Stimulated activated naive CD8-positive, alpha-beta T cell treated with anti-CD3 and anti-CD28 coated beads, Interleukin-15, Interleukin-2, amounts not matched to agents 100 ng/mL and 50 ng/mL, for 24 hours (primary cell): ENCODE measurements around the gene MTG1.

ENCODE experiments used
- H3K27ac Mint-ChIP-seq: one replicate; pipeline ENCODE4 v1.8.0; 2021; ENCODE audit warnings: mild to moderate bottlenecking, mixed read lengths
- H3K27me3 Mint-ChIP-seq: one replicate; pipeline ENCODE4 v1.8.0; 2021; ENCODE audit warnings: mixed read lengths
- H3K36me3 Mint-ChIP-seq: one replicate; pipeline ENCODE4 v1.8.0; 2021; ENCODE audit warnings: low read depth, mixed read lengths
- H3K4me1 Mint-ChIP-seq: one replicate; pipeline ENCODE4 v1.8.0; 2021; ENCODE audit warnings: low read depth, mixed read lengths
- H3K4me3 Mint-ChIP-seq: one replicate; pipeline ENCODE4 v1.8.0; 2021; ENCODE audit warnings: mild to moderate bottlenecking, mixed read lengths
- H3K9me3 Mint-ChIP-seq: one replicate; pipeline ENCODE4 v1.8.0; 2021; ENCODE audit warnings: mixed read lengths

MTG1 gene

GRCh38 chr10:133452453-133452852 lies 58.5 kb downstream of the MTG1 start:
- Mint-ChIP-seq H3K4me3 (no peak overlapping the region), H3K36me3 (peaks cover 5% of the 10 kb centered on the region), H3K27me3 (peaks cover 3% of the 10 kb centered on the region), H3K9me3 (peaks cover 17% of the 10 kb centered on the region), H3K27ac (no peak overlapping the region), H3K4me1 (no peaks in the 10 kb centered on the region)

- H3K27ac Mint-ChIP-seq, result no peak within 1 kb of the TSS
- peaks cover 1% of the 10 kb centered on the region for H3K27me3 Mint-ChIP-seq
- no peaks in the 10 kb centered on the region for H3K4me1 Mint-ChIP-seq
- H3K4me3 Mint-ChIP-seq, result no peak within 1 kb of the TSS
- peaks cover 10% of the 10 kb centered on the region for H3K9me3 Mint-ChIP-seq
- H3K36me3 Mint-ChIP-seq, result peaks cover 1% of the 10 kb centered on the region
These were observed 59.7 kb downstream of the MTG1 start, which contains the start of gene SCART1 for GRCh38 chr10:133453516-133454203. SCART1 (plus strand) TSS chr10:133453945; CDS start chr10:133453998, 53 bp downstream.

DNA sequence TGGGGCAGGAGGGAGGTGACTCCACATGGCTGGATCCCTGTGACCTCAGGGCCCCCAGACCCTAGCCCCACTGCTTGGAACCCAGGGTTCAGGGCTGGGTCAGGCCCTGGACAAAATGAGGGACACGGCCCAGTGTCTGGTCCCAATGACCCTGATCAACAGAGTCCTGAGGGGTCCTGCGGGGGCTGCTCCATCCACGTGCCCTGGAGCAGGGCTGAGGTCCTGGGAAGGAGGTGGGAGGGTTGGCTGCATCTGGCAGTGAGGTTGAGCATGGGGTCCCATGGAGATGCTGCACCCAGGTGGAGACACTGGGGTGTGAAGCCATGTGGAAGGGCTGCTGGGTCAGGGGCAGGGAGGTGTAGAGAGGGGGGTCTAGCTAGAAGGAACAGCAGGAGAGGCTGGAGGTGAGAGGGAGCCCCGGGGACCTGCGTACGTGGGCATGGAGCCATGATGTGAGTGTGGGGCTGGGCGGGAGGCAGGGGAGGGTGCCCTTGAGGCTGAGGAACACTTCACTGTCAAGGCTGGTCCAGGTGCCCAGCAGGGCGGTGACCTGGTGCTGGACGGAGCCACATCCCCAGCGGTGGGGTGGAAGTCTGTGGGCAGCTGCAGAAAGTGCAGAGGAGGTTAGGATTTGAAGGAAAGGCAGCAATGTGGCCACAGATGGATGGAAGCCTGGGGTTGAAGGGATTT lies 60.4 kb downstream of the MTG1 start:
- no peaks in the 10 kb centered on the region for H3K4me1 Mint-ChIP-seq
- H3K4me3 Mint-ChIP-seq, result no peak overlapping the region
- peaks cover 3% of the 10 kb centered on the region for H3K9me3 Mint-ChIP-seq
- no peaks in the 10 kb centered on the region for H3K27me3 Mint-ChIP-seq
- H3K27ac Mint-ChIP-seq, result no peak overlapping the region
- no peaks in the 10 kb centered on the region for H3K36me3 Mint-ChIP-seq

- H3K4me3 Mint-ChIP-seq, result no peak overlapping the region
- H3K9me3 Mint-ChIP-seq, result no peaks in the 10 kb centered on the region
- no peaks in the 10 kb centered on the region for H3K4me1 Mint-ChIP-seq
- H3K36me3 Mint-ChIP-seq, result no peaks in the 10 kb centered on the region
- H3K27me3 Mint-ChIP-seq, result no peaks in the 10 kb centered on the region
- H3K27ac Mint-ChIP-seq, result no peak overlapping the region
These were observed 61.2 kb downstream of the MTG1 start for GRCh38 chr10:133455196-133455595.

DNA sequence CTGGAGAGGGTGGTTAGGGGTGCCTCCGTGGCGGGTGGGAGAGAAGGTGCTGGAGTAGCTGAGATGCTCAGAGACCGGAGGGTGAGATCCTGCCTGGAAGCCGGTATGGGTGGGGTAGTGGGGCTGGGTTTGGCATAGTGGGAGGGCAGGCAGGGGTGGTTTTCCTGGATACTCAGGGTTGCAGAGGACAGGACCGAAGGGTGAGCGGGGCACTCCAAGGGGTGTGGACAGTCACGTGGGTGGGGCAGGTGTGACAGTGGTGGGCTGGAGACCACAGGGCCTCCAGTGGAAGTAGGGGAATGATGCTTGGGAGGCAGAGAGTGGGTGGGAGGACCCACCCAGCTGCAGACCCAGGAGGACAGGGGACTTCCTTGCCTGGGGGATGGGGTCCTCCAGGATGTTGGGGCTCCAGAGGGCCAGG lies 61.7 kb downstream of the MTG1 start:
- Mint-ChIP-seq H3K36me3 (no peaks in the 10 kb centered on the region), H3K4me3 (no peak overlapping the region), H3K27ac (no peak overlapping the region), H3K9me3 (no peaks in the 10 kb centered on the region), H3K4me1 (no peaks in the 10 kb centered on the region), H3K27me3 (no peaks in the 10 kb centered on the region)

DNA sequence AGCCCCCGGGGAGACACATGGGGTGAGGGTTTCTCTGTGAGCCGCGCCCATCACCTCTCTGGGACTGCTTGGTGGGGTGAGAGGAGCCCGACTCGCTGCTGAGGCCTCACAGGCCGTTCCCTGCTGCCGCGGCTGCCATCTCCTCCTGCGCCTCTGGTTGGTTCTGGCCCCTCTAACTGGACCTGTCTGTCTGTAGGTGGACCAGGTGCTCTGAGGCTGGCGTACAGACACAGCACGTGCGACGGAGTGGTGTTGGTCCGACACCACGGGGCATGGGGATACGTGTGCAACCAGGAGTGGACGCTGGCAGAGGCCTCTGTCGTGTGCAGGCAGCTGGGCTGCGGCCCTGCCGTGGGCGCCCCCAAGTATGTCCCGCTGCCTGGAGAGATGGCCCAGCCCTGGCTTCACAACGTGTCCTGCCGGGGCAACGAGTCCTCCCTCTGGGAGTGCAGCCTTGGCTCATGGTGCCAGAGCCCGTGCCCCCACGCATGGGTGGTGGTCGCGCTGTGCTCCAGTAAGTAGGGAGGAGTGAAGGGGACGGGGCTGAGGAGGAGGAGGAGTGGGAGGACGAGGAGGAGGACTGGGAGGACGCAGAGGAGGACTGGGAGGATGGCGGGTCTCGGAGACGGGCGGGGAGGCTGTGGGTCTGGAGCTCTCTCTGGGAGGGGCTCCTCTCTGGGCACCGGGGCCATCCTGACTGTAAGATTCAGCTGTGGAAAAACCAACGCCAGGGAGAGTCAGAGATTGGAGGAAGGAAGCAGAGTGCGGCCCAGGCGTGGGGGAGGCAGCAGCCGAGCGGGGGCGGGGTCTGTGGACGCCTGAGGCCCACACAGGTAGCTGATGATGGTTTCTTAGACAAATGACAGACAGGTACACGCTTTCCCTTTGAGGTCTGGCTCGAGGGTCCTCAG lies 62.3 kb downstream of the MTG1 start:
- Mint-ChIP-seq H3K27me3 (no peaks in the 10 kb centered on the region), H3K4me3 (no peak overlapping the region), H3K4me1 (no peaks in the 10 kb centered on the region), H3K36me3 (no peaks in the 10 kb centered on the region), H3K27ac (no peak overlapping the region), H3K9me3 (no peaks in the 10 kb centered on the region)

GRCh38 chr10:133457100-133457841 lies 63.3 kb downstream of the MTG1 start:
- H3K36me3 Mint-ChIP-seq, result no peaks in the 10 kb centered on the region

GRCh38 chr10:133458021-133458709 lies 64.2 kb downstream of the MTG1 start:
- no peaks in the 10 kb centered on the region for H3K4me1 Mint-ChIP-seq
- H3K9me3 Mint-ChIP-seq, result no peaks in the 10 kb centered on the region
- H3K4me3 Mint-ChIP-seq, result no peak overlapping the region
- no peak overlapping the region for H3K27ac Mint-ChIP-seq
- no peaks in the 10 kb centered on the region for H3K27me3 Mint-ChIP-seq
- H3K36me3 Mint-ChIP-seq, result no peaks in the 10 kb centered on the region

More at GRCh38 chr10:133457100-133457841, 63.3 kb downstream of the MTG1 start:
- Mint-ChIP-seq H3K4me1 (no peaks in the 10 kb centered on the region), H3K27me3 (no peaks in the 10 kb centered on the region), H3K4me3 (no peak overlapping the region), H3K9me3 (no peaks in the 10 kb centered on the region), H3K27ac (no peak overlapping the region)

GRCh38 chr10:133458710-133459453 lies 64.9 kb downstream of the MTG1 start:
- no peaks in the 10 kb centered on the region for H3K36me3 Mint-ChIP-seq
- no peak overlapping the region for H3K27ac Mint-ChIP-seq
- H3K4me1 Mint-ChIP-seq, result no peaks in the 10 kb centered on the region
- H3K27me3 Mint-ChIP-seq, result no peaks in the 10 kb centered on the region
- H3K9me3 Mint-ChIP-seq, result no peaks in the 10 kb centered on the region
- no peak overlapping the region for H3K4me3 Mint-ChIP-seq

- no peak overlapping the region for H3K27ac Mint-ChIP-seq
- H3K4me3 Mint-ChIP-seq, result no peak overlapping the region
- no peaks in the 10 kb centered on the region for H3K4me1 Mint-ChIP-seq
- H3K27me3 Mint-ChIP-seq, result no peaks in the 10 kb centered on the region
- no peaks in the 10 kb centered on the region for H3K36me3 Mint-ChIP-seq
- no peaks in the 10 kb centered on the region for H3K9me3 Mint-ChIP-seq
These were observed 65.7 kb downstream of the MTG1 start for GRCh38 chr10:133459454-133460207.

DNA sequence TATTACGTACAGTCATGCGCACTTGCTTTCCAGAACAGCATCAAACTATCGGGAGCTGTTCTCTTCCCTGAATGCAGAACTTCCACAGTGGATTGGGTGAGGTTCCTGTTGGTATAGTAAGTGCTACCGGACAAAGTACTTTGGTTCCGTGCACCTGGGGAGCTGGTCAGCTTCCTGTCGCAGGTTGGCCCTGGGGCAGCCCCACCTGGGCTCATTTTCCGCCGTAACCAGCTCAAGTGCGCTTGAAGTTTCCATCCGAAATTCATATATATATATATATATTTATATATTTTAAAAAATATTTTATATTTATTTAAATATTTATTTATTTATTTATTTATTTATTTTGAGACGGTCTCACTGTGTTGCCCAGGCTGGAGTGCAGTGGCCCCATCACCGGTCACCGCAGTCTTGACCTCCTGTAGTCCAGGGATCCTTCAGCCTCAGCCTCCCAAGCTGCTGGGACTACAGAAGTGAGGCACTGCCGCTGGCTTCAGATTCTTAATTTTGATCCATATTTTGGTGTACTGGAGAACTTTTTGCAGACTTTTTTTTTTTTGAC lies 66.3 kb downstream of the MTG1 start:
- Mint-ChIP-seq H3K36me3 (no peaks in the 10 kb centered on the region), H3K27me3 (no peaks in the 10 kb centered on the region), H3K9me3 (no peaks in the 10 kb centered on the region), H3K4me1 (no peaks in the 10 kb centered on the region), H3K27ac (no peak overlapping the region), H3K4me3 (no peak overlapping the region)

DNA sequence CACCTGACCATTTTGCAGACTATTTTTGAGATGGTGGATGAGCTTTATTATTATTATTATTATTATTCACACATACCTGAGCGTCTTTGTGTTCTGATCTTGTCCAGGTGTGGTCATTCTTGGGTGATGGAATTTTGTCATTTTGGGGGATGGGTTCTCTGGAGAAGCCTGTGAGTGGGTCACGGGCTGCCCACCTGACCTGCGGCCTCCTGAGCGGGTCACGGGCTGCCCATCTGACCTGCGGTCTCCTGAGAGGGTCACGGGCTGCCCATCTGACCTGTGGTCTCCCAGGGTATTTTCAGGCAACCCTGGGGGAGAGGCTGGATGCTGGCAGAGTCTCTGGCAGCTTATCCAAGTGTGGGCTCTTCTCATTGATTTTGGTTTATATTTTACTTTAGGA lies 67.1 kb downstream of the MTG1 start:
- Mint-ChIP-seq H3K4me1 (no peaks in the 10 kb centered on the region), H3K36me3 (no peaks in the 10 kb centered on the region), H3K27ac (no peak overlapping the region), H3K4me3 (no peak overlapping the region), H3K9me3 (no peaks in the 10 kb centered on the region), H3K27me3 (no peaks in the 10 kb centered on the region)

DNA sequence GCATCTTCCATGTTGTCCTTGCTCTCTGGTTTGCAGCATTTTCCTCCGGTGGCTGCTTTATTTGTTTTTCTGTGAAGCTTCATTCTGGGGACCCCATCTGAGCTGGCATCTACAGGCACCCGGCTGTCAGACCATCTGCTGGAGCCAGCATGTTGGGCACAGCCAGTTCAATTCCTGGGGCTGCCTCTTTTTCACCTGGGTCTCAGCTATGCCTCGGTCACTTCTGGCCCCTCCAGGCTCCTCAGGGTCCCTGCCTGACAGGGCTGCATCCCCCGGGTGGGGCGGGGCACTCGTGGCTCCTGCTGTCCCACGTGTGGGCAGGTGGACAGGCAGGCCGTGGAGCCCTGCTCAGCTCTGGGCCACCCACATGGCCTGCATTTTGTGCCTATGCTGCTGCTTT lies 67.9 kb downstream of the MTG1 start:
- Mint-ChIP-seq H3K4me1 (no peaks in the 10 kb centered on the region), H3K36me3 (no peaks in the 10 kb centered on the region), H3K27ac (no peak overlapping the region), H3K27me3 (no peaks in the 10 kb centered on the region), H3K9me3 (no peaks in the 10 kb centered on the region), H3K4me3 (no peak overlapping the region)
